GM23338 (cell line): ENCODE measurements around the gene FAM83C.

Experiments used
- EZH2 ChIP-seq: fragments of 200-600 bp; sonication (generic); IDR thresholded peaks from one replicate; pipeline ENCODE4 v1.8.0; 2017; ENCODE audit warnings: antibody characterized with exemption, mild to moderate bottlenecking, low read depth; ENCODE audit not compliant: unreplicated experiment
- EZH2phosphoT487 ChIP-seq: fragments of 200-600 bp; sonication (generic); IDR thresholded peaks from one replicate; pipeline ENCODE4 v1.8.1; 2018; ENCODE audit warnings: antibody characterized with exemption; ENCODE audit not compliant: unreplicated experiment
- JUNB ChIP-seq: IDR thresholded peaks from one replicate; pipeline ENCODE4 v1.6.1; 2016; ENCODE audit warnings: antibody characterized with exemption; ENCODE audit not compliant: unreplicated experiment
- POLR2AphosphoS5 ChIP-seq: IDR thresholded peaks from 2 replicates; pipeline ENCODE4 v1.6.1; 2016; ENCODE audit warnings: antibody characterized with exemption, low read depth
- STAT1 ChIP-seq: IDR thresholded peaks from one replicate; pipeline ENCODE4 v1.6.1; 2016; ENCODE audit warnings: antibody characterized with exemption; ENCODE audit not compliant: unreplicated experiment
- TF ChIP-seq, protein P1 (sequence below), 2 experiments: fragments of 200-600 bp in 1 of 2; sonication (generic) in 1 of 2; conservative IDR thresholded peaks; 2 replicates each; pipeline versions ENCODE4 v1.5.1 to v1.6.1; 2016 to 2017; ENCODE audit warnings: antibody characterized with exemption in 2 of 2, low read depth in 2 of 2, mild to moderate bottlenecking in 2 of 2, moderate library complexity in 1 of 2

DNA sequence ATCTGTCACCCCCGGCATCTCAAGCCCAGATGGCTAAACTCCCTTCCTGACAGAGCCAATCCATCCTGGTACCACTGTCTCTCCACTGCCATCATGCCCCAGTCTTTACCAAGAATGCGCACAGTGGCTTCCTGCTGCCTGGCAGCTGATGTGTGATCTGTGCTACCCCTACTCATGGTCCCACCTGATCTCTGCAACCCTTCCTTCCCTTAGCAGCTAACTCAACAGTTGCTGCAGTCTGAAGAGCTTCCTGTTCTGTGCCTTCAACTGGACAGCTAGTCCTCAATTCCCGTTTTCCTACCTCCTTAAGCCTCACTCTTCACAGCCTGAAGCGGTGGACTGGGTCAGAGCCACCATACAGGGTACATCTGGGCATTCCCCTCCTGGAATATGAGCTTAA is 7.6 kb upstream of the FAM83C start:
- TF ChIP-seq, protein P1, sequence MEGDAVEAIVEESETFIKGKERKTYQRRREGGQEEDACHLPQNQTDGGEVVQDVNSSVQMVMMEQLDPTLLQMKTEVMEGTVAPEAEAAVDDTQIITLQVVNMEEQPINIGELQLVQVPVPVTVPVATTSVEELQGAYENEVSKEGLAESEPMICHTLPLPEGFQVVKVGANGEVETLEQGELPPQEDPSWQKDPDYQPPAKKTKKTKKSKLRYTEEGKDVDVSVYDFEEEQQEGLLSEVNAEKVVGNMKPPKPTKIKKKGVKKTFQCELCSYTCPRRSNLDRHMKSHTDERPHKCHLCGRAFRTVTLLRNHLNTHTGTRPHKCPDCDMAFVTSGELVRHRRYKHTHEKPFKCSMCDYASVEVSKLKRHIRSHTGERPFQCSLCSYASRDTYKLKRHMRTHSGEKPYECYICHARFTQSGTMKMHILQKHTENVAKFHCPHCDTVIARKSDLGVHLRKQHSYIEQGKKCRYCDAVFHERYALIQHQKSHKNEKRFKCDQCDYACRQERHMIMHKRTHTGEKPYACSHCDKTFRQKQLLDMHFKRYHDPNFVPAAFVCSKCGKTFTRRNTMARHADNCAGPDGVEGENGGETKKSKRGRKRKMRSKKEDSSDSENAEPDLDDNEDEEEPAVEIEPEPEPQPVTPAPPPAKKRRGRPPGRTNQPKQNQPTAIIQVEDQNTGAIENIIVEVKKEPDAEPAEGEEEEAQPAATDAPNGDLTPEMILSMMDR (conservative IDR thresholded peaks at IDR 0.05; ENCODE audit: low read depth in 2 of 2), result no peak
- TF ChIP-seq POLR2AphosphoS5, result no peak
- TF ChIP-seq JUNB, result no peak
- no peak for TF ChIP-seq EZH2phosphoT487
- TF ChIP-seq EZH2, result no peak
- no peak for TF ChIP-seq STAT1
